ENCODE data around the gene SOWAHA. TPM values are rescaled to one million over a fixed set of nuclear protein-coding genes. Genes with fewer than 3 reads are reported as not detected.
A peak's percentile ranks its signal among the peaks of the same experiment; 100 is the strongest.

The SOWAHA gene
- polyA plus RNA-seq, 1 donor from 2014 or later: 23.4 TPM

DNA sequence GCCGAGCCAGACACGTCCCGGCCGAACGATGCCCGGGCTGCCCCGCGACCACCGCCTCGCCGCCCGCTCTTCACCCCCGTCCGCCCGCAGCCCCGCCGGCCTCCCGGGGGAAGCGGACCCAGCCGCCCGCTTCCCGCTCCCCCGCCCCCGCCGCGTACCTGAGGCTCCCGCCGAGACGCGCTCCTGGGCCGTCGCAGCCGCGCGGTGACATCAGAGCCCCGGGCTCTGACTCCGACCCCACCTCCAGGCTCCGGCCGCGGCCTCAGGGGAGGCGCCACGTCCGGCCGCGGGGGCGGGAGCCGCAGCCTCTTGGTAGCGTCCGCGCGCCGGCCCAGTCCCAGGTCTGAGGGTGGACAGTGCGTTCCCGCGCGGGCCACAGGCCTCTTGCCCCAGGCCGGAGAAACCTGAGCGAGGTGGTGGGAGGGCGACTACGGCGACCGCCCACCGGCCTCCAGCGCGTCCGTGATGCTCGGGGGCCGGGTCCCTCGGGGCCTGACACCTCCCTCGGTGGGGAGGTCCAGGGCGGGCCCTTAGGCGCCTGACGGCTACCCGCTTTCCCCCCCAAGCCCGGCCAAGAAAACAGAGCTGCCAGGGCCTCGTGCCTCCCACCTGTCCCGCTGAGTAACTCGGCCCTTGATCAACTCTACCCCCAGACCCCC, 17.5 kb downstream of the SOWAHA start, which contains the start of gene SHROOM1:
TSS of gene SHROOM1 (minus strand) at position 212 of the 659 bp plus-strand sequence. CDS start 4,507 bp downstream, outside the sequence.
- no peak within 1 kb of the TSS for H2AFZ ChIP-seq (ENCODE audit: low read depth, low read length)
- no peak within 1 kb of the TSS for H3K27ac ChIP-seq (ENCODE audit: low read length)

DNA sequence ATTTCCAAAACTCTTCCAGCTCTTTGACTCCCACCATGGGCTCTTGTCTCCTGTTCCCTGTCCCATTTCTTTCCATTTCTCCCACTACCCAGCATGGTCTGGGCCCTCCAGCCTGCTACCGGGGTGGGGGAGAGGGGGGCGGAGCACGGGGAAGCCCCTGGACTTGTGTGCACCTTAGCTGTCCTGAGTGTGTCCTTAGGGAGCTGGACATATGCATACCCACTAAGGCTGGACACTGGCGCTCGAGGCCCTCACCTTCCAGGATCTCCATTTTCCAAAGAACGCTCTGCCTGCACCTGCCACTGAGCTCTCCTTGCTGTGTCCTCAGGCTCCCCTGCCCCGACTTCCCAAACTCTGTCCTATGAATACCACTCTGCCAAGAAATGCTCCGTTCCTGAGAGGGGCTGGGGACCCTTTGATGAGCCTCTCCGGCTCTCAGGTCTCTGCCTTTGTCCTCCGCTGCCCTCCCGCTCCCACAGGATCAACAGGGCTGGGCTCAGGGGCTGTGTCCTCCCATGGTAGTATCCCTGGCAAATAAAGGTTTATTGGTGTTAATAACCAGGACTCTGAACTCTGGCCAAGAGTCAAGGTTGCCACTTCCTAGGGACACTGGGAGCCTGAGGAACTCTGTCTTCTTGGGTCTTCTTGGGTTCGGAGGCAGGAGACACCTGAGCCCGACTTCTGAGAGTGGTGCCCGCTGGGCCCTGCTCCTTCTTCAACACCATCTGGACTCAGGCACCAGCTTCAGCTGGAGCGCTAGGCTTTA, 18.2 kb downstream of the SOWAHA start:
- H3K27ac ChIP-seq (ENCODE audit: low read length): no peak overlapping the region
- peak overlapping the region; percentile 65 for H3K4me3 ChIP-seq (ENCODE audit: low read length)
- TF ChIP-seq POLR2AphosphoS5 (IDR thresholded peaks at IDR 0.05) (no peak), EP300 (conservative IDR thresholded peaks at IDR 0.05; ENCODE audit: poor library complexity, severe bottlenecking) (no peak), RAD21 (conservative IDR thresholded peaks at IDR 0.05) (no peak), MXI1 (conservative IDR thresholded peaks at IDR 0.05; ENCODE audit: poor library complexity, severe bottlenecking) (no peak), TAF1 (IDR thresholded peaks at IDR 0.05; ENCODE audit: low read depth) (no peak), EZH2 (IDR thresholded peaks at IDR 0.05; ENCODE audit: borderline replicate concordance, insufficient read depth, low read length, poor library complexity, severe bottlenecking) (no peak)
- TF ChIP-seq, protein P1, sequence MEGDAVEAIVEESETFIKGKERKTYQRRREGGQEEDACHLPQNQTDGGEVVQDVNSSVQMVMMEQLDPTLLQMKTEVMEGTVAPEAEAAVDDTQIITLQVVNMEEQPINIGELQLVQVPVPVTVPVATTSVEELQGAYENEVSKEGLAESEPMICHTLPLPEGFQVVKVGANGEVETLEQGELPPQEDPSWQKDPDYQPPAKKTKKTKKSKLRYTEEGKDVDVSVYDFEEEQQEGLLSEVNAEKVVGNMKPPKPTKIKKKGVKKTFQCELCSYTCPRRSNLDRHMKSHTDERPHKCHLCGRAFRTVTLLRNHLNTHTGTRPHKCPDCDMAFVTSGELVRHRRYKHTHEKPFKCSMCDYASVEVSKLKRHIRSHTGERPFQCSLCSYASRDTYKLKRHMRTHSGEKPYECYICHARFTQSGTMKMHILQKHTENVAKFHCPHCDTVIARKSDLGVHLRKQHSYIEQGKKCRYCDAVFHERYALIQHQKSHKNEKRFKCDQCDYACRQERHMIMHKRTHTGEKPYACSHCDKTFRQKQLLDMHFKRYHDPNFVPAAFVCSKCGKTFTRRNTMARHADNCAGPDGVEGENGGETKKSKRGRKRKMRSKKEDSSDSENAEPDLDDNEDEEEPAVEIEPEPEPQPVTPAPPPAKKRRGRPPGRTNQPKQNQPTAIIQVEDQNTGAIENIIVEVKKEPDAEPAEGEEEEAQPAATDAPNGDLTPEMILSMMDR (IDR thresholded peaks at IDR 0.05; ENCODE audit: poor library complexity, severe bottlenecking): no peak
- TF ChIP-seq, protein P2, sequence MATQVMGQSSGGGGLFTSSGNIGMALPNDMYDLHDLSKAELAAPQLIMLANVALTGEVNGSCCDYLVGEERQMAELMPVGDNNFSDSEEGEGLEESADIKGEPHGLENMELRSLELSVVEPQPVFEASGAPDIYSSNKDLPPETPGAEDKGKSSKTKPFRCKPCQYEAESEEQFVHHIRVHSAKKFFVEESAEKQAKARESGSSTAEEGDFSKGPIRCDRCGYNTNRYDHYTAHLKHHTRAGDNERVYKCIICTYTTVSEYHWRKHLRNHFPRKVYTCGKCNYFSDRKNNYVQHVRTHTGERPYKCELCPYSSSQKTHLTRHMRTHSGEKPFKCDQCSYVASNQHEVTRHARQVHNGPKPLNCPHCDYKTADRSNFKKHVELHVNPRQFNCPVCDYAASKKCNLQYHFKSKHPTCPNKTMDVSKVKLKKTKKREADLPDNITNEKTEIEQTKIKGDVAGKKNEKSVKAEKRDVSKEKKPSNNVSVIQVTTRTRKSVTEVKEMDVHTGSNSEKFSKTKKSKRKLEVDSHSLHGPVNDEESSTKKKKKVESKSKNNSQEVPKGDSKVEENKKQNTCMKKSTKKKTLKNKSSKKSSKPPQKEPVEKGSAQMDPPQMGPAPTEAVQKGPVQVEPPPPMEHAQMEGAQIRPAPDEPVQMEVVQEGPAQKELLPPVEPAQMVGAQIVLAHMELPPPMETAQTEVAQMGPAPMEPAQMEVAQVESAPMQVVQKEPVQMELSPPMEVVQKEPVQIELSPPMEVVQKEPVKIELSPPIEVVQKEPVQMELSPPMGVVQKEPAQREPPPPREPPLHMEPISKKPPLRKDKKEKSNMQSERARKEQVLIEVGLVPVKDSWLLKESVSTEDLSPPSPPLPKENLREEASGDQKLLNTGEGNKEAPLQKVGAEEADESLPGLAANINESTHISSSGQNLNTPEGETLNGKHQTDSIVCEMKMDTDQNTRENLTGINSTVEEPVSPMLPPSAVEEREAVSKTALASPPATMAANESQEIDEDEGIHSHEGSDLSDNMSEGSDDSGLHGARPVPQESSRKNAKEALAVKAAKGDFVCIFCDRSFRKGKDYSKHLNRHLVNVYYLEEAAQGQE (IDR thresholded peaks at IDR 0.05; ENCODE audit: borderline replicate concordance): no peak

More for the DNA sequence above, 17.5 kb downstream of the SOWAHA start, which contains the start of gene SHROOM1:
- peaks cover 60% of the 10 kb centered on the region for H3K27me3 ChIP-seq (ENCODE audit: insufficient read depth, low read depth, low read length)
- H3K79me2 ChIP-seq (replicated peaks; ENCODE audit: insufficient read depth, low read length): no peaks in the 10 kb centered on the region
- H3K4me2 ChIP-seq (ENCODE audit: low read length): no peak within 1 kb of the TSS
- no peaks in the 10 kb centered on the region for H3K9me3 ChIP-seq (ENCODE audit: low read length)
- peak within 1 kb of the TSS; percentile 65 for H3K4me3 ChIP-seq (ENCODE audit: low read length)
- H3F3A ChIP-seq (ENCODE audit: insufficient read depth, low read length, poor library complexity, severe bottlenecking): no peaks in the 10 kb centered on the region
- peak within 1 kb of the TSS; percentile 58 for H3K9ac ChIP-seq (ENCODE audit: low read length)
- H3K9me2 ChIP-seq (ENCODE audit: insufficient read depth, low read length): no peaks in the 10 kb centered on the region
- no peaks in the 10 kb centered on the region for H3K36me3 ChIP-seq (ENCODE audit: insufficient read depth, low read length)
- no peaks in the 10 kb centered on the region for H4K20me1 ChIP-seq (ENCODE audit: insufficient read depth)
- TF ChIP-seq EZH2 (IDR thresholded peaks at IDR 0.05; ENCODE audit: borderline replicate concordance, insufficient read depth, low read length, poor library complexity, severe bottlenecking) (no peak), TAF1 (IDR thresholded peaks at IDR 0.05; ENCODE audit: low read depth) (no peak), SMC3 (conservative IDR thresholded peaks at IDR 0.05; ENCODE audit: poor library complexity) (no peak), POLR2AphosphoS5 (IDR thresholded peaks at IDR 0.05) (no peak), EP300 (conservative IDR thresholded peaks at IDR 0.05; ENCODE audit: poor library complexity, severe bottlenecking) (no peak), RAD21 (conservative IDR thresholded peaks at IDR 0.05) (no peak), MXI1 (conservative IDR thresholded peaks at IDR 0.05; ENCODE audit: poor library complexity, severe bottlenecking) (no peak)
- TF ChIP-seq, protein P1 (IDR thresholded peaks at IDR 0.05; ENCODE audit: poor library complexity, severe bottlenecking): no peak
- TF ChIP-seq, protein P2 (IDR thresholded peaks at IDR 0.05; ENCODE audit: borderline replicate concordance): no peak

More for the DNA sequence above, 18.2 kb downstream of the SOWAHA start:
- Histone ChIP-seq H3K4me2 (ENCODE audit: low read length) (no peak overlapping the region), H3K9me2 (ENCODE audit: insufficient read depth, low read length) (no peaks in the 10 kb centered on the region), H3K27me3 (ENCODE audit: insufficient read depth, low read depth, low read length) (peaks cover 53% of the 10 kb centered on the region), H3K9me3 (ENCODE audit: low read length) (no peaks in the 10 kb centered on the region), H2AFZ (ENCODE audit: low read depth, low read length) (no peak overlapping the region), H3K79me2 (replicated peaks; ENCODE audit: insufficient read depth, low read length) (no peaks in the 10 kb centered on the region), H3K36me3 (ENCODE audit: insufficient read depth, low read length) (no peaks in the 10 kb centered on the region), H3K9ac (ENCODE audit: low read length) (no peak overlapping the region), H4K20me1 (ENCODE audit: insufficient read depth) (no peaks in the 10 kb centered on the region), H3F3A (ENCODE audit: insufficient read depth, low read length, poor library complexity, severe bottlenecking) (no peaks in the 10 kb centered on the region)

Data from neural cell (in vitro differentiated cells).